ENCODE measurements around the gene ARHGAP23. TPM values are rescaled to one million over a fixed set of nuclear protein-coding genes. Genes with fewer than 3 reads are reported as not detected.
"Not testable (repeated sequence)": the region's sequence is repeated elsewhere in the genome, so short reads cannot be mapped to it uniquely, and the experiment has no call there.

Gene ARHGAP23
- total RNA-seq, 1 donor from 2014 or later = 0.34 TPM

GRCh38 chr17:38458521-38458920 lies 30.3 kb downstream of the ARHGAP23 start:
- intact Hi-C loops (cut with micrococcal nuclease) = no loop called here

DNA sequence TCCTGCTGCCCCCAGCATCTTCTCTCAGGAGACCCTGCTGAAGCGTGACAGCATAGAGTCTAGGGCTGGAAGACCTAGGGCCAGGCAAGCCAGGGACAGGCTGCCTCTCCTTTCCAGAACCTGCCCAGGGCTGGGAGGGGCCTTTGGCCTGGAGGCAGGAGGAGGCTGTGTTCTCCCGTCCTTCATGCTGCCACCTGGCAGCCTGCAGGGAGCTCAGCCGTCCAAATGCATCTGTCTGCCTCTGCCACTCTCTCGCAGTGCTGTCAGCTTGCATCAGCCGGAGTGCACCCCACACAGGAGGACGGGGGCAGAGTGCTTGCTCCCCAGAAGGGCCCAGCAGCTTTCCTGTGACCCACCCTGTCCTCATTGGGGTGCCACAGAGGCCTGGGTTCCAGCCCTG lies 31.3 kb downstream of the ARHGAP23 start:
- intact Hi-C loops (cut with micrococcal nuclease) = no loop called here

GRCh38 chr17:38460082-38460715 lies 31.9 kb downstream of the ARHGAP23 start:
- intact Hi-C loops (cut with micrococcal nuclease) = no loop called here

GRCh38 chr17:38460716-38461630 lies 32.7 kb downstream of the ARHGAP23 start:
- intact Hi-C loops (cut with micrococcal nuclease) = no loop called here

- intact Hi-C loops (cut with micrococcal nuclease) = no loop called here
Measured at GRCh38 chr17:38461683-38462082, 33.4 kb downstream of the ARHGAP23 start.

DNA sequence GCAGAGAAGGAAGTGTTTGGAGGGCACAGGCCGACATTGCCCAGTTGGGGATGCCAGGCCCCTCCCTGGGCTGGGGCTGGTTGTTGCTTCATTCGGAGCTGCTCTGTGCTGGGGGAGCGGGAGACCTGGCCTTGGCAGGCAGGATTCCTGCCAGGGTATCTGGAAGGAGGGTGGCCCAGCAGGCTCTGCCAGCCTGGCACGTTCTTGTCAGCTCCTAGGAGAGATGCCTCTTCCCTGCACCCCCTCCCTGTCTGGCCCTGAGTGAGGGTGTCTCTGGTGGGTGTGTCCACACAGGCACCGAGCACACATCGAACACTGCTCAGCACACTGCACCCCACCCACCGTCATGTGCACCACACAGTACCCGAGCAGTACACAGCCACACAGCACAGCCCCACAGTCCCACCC lies 35.2 kb downstream of the ARHGAP23 start:
- intact Hi-C loops (cut with micrococcal nuclease) = no loop called here

DNA sequence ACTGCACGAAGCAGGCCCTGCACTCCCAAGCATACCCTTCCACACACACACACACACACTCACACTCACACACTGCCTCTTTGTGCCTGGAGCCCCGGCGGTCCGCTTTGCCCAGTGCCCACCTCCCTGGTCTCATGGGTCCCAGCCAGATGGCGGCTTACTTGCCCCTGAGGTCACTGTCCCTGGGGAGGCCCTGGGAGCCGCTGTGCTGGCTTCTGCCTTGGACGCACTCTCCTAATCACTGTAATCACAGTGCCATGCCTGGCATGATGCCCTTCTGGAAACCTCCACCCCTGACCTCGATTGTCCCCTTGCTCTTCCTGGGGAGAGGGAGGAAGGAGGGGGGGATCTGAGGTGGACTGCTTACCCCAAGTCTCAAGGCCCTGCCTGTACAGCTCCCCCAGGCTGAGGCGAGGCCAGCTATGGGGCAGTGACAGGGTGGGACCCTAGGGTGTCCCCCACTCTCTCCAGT lies 36.0 kb downstream of the ARHGAP23 start:
- intact Hi-C loops (cut with micrococcal nuclease) = no loop called here

- intact Hi-C loops (cut with micrococcal nuclease) = no loop called here
Measured at GRCh38 chr17:38464723-38465390, 36.6 kb downstream of the ARHGAP23 start.

DNA sequence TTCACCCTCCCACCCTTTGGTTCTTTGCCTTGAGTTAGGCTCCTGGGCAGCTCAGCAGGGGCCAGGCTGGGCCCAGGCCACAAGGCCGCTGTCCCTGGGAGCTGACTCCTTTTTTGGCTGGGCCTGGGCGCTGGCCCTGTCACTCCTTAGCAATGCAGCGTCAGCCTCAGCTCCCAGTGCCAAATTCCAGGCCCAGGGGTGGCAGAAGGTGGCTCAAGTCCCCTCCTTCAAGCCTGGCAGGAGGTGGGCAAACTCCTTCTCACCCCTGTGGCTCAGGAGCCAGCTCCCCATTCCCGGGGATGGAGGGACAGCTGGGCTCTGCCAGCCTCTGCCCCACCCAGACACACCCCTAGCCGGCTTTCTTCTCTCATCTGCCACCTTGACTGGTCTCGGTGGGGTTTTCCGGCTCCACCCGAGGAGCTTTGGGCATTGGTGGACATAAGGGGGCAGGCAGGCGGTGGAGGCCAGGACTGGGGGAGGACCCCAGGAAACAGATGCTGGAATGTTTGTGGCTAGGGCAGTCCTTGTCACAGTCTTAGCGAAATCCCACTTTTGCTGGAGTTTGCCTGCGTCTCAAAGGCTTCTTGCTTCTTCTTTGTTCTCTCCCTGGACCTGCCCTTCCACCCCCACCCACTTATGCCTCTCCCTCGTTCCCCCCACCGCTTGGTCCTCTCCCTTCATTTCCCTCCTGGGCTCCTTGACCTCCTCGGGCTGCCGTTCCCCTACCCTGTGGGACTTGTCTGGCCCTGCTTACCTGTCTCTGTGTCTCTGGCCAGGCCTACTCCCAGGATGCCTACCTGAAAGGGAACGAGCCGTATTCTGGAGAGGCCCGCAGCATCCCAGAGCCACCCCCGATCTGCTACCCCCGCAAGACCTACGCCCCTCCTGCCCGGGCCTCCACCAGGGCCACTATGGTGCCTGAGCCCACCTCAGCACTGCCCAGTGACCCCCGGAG lies 37.4 kb downstream of the ARHGAP23 start:
- intact Hi-C loops (cut with micrococcal nuclease) = no loop called here

DNA sequence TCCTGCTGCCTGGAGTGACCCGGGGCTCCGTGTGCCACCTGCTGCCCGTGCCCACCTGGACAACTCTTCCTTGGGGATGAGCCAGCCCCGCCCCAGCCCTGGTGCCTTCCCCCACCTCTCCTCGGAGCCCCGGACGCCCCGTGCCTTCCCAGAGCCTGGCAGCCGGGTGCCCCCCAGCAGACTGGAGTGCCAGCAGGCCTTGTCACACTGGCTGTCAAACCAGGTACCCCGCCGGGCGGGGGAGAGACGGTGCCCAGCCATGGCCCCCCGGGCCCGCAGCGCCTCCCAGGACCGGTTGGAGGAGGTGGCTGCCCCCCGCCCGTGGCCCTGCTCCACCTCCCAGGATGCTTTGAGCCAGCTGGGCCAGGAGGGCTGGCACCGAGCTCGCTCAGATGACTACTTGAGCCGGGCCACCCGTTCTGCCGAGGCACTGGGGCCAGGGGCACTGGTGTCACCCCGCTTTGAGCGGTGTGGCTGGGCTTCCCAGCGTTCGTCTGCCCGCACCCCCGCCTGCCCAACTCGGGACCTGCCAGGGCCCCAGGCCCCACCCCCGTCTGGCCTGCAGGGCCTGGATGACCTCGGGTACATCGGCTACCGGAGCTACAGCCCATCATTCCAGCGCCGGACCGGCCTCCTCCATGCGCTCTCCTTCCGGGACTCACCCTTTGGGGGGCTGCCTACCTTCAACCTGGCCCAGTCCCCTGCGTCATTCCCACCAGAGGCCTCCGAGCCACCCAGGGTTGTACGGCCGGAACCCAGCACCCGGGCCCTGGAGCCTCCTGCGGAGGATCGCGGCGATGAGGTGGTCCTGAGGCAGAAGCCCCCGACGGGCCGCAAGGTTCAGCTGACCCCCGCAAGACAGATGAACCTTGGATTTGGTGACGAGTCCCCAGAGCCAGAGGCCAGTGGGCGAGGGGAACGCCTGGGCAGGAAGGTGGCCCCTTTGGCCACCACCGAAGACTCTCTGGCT lies 38.4 kb downstream of the ARHGAP23 start:
- intact Hi-C loops (cut with micrococcal nuclease) = no loop called here

- intact Hi-C loops (cut with micrococcal nuclease) = no loop called here
Measured at GRCh38 chr17:38467491-38467890, 39.2 kb downstream of the ARHGAP23 start.

DNA sequence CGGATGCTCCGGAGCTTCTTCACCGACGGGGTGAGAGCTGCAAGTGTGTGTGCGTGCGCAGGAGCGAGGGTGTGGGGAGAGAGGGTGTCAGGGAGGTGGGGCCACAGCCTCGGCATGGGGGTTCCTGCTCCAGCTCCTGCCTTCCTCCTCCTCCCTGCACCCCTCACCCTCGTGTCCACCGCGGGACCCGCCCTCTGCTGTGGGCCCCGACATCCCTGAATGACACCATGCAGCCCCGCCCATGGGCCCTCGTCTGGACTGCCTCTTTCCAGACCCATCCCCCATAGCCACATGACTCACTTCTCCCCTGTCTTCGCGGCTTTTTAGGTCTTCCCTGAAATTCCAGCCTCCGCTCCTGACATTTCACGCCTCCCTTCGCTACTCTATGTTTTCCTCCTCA lies 41.6 kb downstream of the ARHGAP23 start:
- intact Hi-C loops (cut with micrococcal nuclease) = no loop called here

DNA sequence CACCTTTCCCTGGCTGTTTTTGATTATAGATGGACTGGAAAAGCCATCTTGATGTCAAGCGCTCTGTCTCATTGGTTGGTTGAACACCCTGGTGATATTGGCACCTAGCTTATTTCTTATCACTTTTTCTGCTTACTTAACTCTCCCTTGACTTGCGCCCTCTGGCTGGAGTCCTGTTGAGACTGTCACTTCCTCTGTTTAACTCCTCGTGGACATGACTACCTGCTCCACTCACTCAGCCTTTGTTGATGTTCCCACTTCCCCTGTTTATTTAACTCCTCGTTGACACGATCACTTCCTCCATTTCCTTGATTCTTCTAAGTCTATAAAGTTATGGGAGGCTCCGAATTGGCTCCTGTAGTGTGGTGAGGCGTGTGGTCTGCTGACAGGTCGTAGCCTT lies 43.0 kb downstream of the ARHGAP23 start:
- intact Hi-C loops (cut with micrococcal nuclease) = not testable (repeated sequence)

DNA sequence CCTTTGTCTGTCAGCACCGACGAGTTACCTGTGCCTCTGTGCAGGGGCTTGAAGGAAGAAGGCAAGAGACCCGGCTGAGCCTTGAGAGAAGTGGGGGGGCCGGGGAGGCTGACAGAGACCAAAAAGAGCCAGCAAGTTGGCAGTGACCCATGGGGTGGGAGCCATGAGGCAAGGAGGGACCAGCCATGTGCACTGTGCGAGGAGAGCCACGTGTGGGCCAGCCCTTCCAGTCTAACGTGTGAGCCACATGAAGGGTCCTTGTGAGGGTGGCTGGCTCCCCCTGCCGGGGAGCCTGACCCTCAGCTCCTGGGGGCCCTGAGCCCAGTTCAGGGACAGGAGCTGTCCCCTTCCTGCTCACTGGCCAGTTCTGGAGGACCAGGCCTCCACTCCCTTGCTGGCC lies 46.4 kb downstream of the ARHGAP23 start:
- intact Hi-C loops (cut with micrococcal nuclease) = not testable (repeated sequence)

GRCh38 chr17:38476549-38476948 lies 48.3 kb downstream of the ARHGAP23 start:
- intact Hi-C loops (cut with micrococcal nuclease) = no loop called here

- intact Hi-C loops (cut with micrococcal nuclease) = not testable (repeated sequence)
Measured at GRCh38 chr17:38477417-38477816, 49.2 kb downstream of the ARHGAP23 start.

- intact Hi-C loops (cut with micrococcal nuclease) = not testable (repeated sequence)
Measured at GRCh38 chr17:38477951-38478350, 49.7 kb downstream of the ARHGAP23 start.

DNA sequence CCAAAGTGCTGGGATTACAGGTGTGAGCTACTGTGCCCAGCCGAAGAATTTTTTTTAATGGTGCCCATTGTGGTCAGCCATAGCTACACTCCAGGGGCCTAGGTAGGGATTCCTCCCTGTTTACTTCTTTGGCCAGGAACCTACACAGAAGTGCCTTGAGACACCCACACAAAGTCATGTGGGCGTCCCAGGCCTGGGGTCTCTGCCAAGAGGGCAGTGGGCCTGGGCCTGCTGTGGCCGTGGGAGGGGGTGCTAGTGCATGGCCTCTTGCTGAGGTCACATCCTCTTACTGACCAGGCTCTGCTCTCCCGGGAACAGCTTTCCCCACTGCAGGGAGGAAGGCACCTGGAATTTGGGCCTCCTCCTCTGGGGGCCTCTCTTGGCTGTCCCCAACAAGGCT lies 50.4 kb downstream of the ARHGAP23 start:
- intact Hi-C loops (cut with micrococcal nuclease) = not testable (repeated sequence)

DNA sequence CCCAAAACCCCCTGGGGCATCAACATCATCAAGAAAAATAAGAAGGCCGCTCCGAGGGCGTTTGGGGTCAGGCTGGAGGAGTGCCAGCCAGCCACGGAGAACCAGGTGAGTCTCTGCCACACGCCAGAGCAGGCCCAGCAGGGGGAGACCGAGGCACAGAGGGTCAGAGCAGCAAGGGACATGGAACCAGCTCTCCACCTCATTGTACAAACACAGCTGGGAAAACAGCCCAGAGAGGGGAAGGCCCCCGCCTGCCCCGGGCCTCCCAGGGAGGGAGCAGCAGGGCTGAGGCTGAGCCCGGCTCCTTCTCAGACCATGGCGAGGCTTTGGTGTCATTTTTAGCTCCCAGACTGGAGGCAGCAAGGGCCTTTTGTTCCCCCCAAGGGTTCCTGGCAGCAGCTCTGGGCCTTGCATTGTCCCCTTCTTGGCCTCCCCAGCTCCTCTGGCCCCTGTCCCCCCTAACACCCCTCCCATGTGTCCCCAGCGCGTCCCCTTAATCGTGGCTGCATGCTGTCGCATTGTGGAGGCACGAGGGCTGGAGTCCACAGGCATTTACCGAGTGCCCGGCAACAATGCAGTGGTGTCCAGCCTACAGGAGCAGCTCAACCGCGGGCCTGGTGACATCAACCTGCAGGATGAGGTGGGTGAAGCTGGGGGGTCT lies 53.9 kb downstream of the ARHGAP23 start:
- intact Hi-C loops (cut with micrococcal nuclease) = loop anchor here (5.0 kb wide), 1 partner anchor 60 kb away; no protein-coding TSS in a partner anchor

Measured in T-helper 2 cell treated with Interferon-gamma antibody and Interleukin-4, amounts not matched to agents 100 ng/mL and 5 ng/mL, for 36 hours (primary cell).